Heart right ventricle (tissue), 16 donors: ENCODE data around the gene CAPN5. TPM values are rescaled to one million over a fixed set of nuclear protein-coding genes. Genes with fewer than 3 reads are reported as not detected.

Experiments used
- ATAC-seq, 8 donors: fragments of 200-7000 bp; cut with Tn5 transposase; one replicate each; pipeline ENCODE4 v1.9.1; 2020; ENCODE audit warnings: mild to moderate bottlenecking in 8 of 8, moderate library complexity in 8 of 8, moderate number of reproducible peaks in 1 of 8
- DNase-seq, 2 donors: peaks; one replicate each; pipeline ENCODE4 v3.0.0-alpha.2; 2020
- H3K27ac ChIP-seq, 10 donors: fragments of 200-600 bp; sonication (generic) in 2 of 10; one replicate each; pipeline versions ENCODE4 v1.5.0 to v1.8.0; 2020 to 2022; ENCODE audit warnings: mild to moderate bottlenecking in 3 of 10
- H3K27me3 ChIP-seq, 7 donors: fragments of 200-600 bp; one replicate each; pipeline ENCODE4 v1.8.0; 2021 to 2022; ENCODE audit warnings: mild to moderate bottlenecking in 2 of 7
- H3K36me3 ChIP-seq, 9 donors: fragments of 200-600 bp; sonication (generic) in 1 of 9; one replicate each; pipeline versions ENCODE4 v1.5.0 to v1.8.0; 2020 to 2022; ENCODE audit warnings: mild to moderate bottlenecking in 2 of 9
- H3K4me1 ChIP-seq, 9 donors: fragments of 200-600 bp; sonication (generic) in 1 of 9; one replicate each; pipeline versions ENCODE4 v1.5.0 to v1.8.0; 2020 to 2022; ENCODE audit warnings: mild to moderate bottlenecking in 4 of 9
- H3K4me3 ChIP-seq, 10 donors: fragments of 200-600 bp; sonication (generic) in 2 of 10; one replicate each; pipeline versions ENCODE4 v1.5.0 to v1.8.0; 2020 to 2022; ENCODE audit warnings: mild to moderate bottlenecking in 7 of 10, moderate library complexity in 2 of 10
- H3K9me3 ChIP-seq, 11 donors: fragments of 200-600 bp in 10 of 11; sonication (generic) in 2 of 11; one replicate each; pipeline versions ENCODE4 v1.5.0 to v1.8.0; 2013 to 2022; ENCODE audit warnings: mild to moderate bottlenecking in 2 of 11, control low read depth in 1 of 11, moderate library complexity in 1 of 11
- CTCF ChIP-seq, 9 donors: fragments of 200-600 bp; sonication (generic) in 2 of 9; IDR thresholded peaks; one replicate each; pipeline versions ENCODE4 v1.5.0 to v1.8.0; 2021 to 2022; ENCODE audit warnings: antibody characterized with exemption in 9 of 9, mild to moderate bottlenecking in 5 of 9, moderate library complexity in 1 of 9
- WGBS, 2 donors: extraction: QIAGEN DNeasy Blood & Tissue Kit; methylation state at CpG; one replicate each; pipeline ENCODE4 v1.1.7; 2013; ENCODE audit warnings: inconsistent platforms in 1 of 2; 5-methylcytosine and 5-hydroxymethylcytosine counted together
- intact Hi-C, 10 donors: fragments of 100-400 bp; cut with DNase I; formaldehyde crosslinking; loops; one replicate each; pipeline versions ENCODE4 v1.11.1 to v1.14.2; 2022
- polyA plus RNA-seq, 2 donors: library from polyadenylated mRNA; stranded (reverse); fragments of 200-250 nt; gene quantifications; one replicate each; pipeline ENCODE4 v1.2.3, GENCODE V29; 2013
- total RNA-seq, 10 donors: library from RNA; stranded (reverse); fragmentation: NEBNext Ultra II Directional in 3 of 10; extraction: Animal tissue kit (Norgen Biotek cat#: 25700) in 3 of 10; gene quantifications; one replicate each; pipeline versions ENCODE4 v1.2.1 to v1.2.4, GENCODE V29; 2021 to 2023
- donor health status: Arrhythmogenic right ventricular cardiomyopathy.
- donor health status: ischemic (EF 13 %, LVEDD 7.1; RV severe dilation, severe dysfunction).
- donor health status: healthy with polysubstance abuse.
- donor health status: DM: no; HTN: yes; CAD: no.
- donor health status: DM: no; HTN: no; CAD: no.
- donor health status: ischemic (EF 25% LVEDD 6.9; RV normal size, moderate dysfunction).
- donor health status: ischemic (EF 25% LVEDD 5.7; RV mildly dilated, moderate dysfunction).
- donor health status: healthy.
- donor health status: DM: yes; HTN: yes; CAD: no.
- donor health status: Ischemic cardiomyopathy.
- donor health status: ischemic (EF 35%, LVEDD 5.7; RV mildly dilated, moderate dysfunction).
- donor health status: nonischemic (EF 11% LVEDD 7.7; RV severe dilation, severe dysfunction).
- donor health status: DM: yes; HTN: yes; CAD: no.
- donor health status: PGD.
- donor health status: ischemic (EF 29% LVEDD 5.4; RV normal size, mild dysfunction).
- donor health status: nonischemic (EF 23%, LVEDD 6.1; RV moderate dilation, normal function).

The CAPN5 gene
- total and polyA plus RNA-seq, 12 donors: 1.8 to 3.6 (median 2.6) TPM

- DNase-seq (no peak), ATAC-seq (no peak)
- Histone ChIP-seq H3K4me3 (no peak overlapping the region), H3K9me3 (no peaks in the 10 kb centered on the region), H3K27ac (peak overlapping the region in 7 of 10 donors; percentile 12 to 74 (median 67)), H3K36me3 (no peaks in the 10 kb centered on the region), H3K27me3 (peaks cover 0 to 23% (median 8%) of the 10 kb centered on the region in 7 donors), H3K4me1 (peaks cover 0 to 40% (median 28%) of the 10 kb centered on the region in 9 donors)
- WGBS, 2 donors: 95 to 96% methylated on average over 8 of the region's 8 CpGs
- intact Hi-C loops: no loop called here
- no peak for TF ChIP-seq CTCF (IDR thresholded peaks at IDR 0.05)
Measured at GRCh38 chr11:77139201-77139600, 72.4 kb downstream of the CAPN5 start.

GRCh38 chr11:77140231-77140851 is 73.6 kb downstream of the CAPN5 start:
- Histone ChIP-seq H3K9me3 (no peaks in the 10 kb centered on the region), H3K4me3 (no peak overlapping the region), H3K27me3 (peaks cover 0 to 23% (median 8%) of the 10 kb centered on the region in 7 donors), H3K36me3 (no peaks in the 10 kb centered on the region), H3K4me1 (peaks cover 0 to 40% (median 28%) of the 10 kb centered on the region in 9 donors), H3K27ac (peak overlapping the region in 9 of 10 donors; percentile 12 to 74 (median 67))
- 48 to 63% methylated on average over 8 of the region's 8 CpGs for WGBS, 2 donors
- intact Hi-C loops: no loop called here
- ATAC-seq (peak; percentile 51 to 85 (median 80)), DNase-seq (peak; percentile 45 to 70)
- TF ChIP-seq CTCF (IDR thresholded peaks at IDR 0.05): no peak

GRCh38 chr11:77141034-77141433 is 74.3 kb downstream of the CAPN5 start:
- Histone ChIP-seq H3K9me3 (no peaks in the 10 kb centered on the region), H3K27me3 (peaks cover 0 to 23% (median 8%) of the 10 kb centered on the region in 7 donors), H3K4me1 (peaks cover 0 to 40% (median 28%) of the 10 kb centered on the region in 9 donors), H3K27ac (peak overlapping the region in 6 of 10 donors; percentile 56 to 74 (median 69)), H3K4me3 (no peak overlapping the region), H3K36me3 (no peaks in the 10 kb centered on the region)
- no peak for TF ChIP-seq CTCF (IDR thresholded peaks at IDR 0.05)
- intact Hi-C loops: no loop called here
- WGBS, 2 donors: 88 to 91% methylated on average over 4 of the region's 4 CpGs
- ATAC-seq: no peak
- no peak for DNase-seq

- intact Hi-C loops: no loop called here
- WGBS, 2 donors: 99 to 100% methylated on average over 4 of the region's 4 CpGs
- Histone ChIP-seq H3K9me3 (no peaks in the 10 kb centered on the region), H3K27me3 (peaks cover 0 to 22% (median 8%) of the 10 kb centered on the region in 7 donors), H3K27ac (peak overlapping the region in 2 of 10 donors; percentile 71 to 74), H3K36me3 (no peaks in the 10 kb centered on the region), H3K4me3 (no peak overlapping the region), H3K4me1 (peaks cover 0 to 40% (median 28%) of the 10 kb centered on the region in 9 donors)
- ATAC-seq (no peak), DNase-seq (no peak)
- no peak for TF ChIP-seq CTCF (IDR thresholded peaks at IDR 0.05)
Measured at GRCh38 chr11:77141475-77141874, 74.7 kb downstream of the CAPN5 start.
